NCI-H1092 treated with DMSO at 0.1 percent for 48 hours (cell line): ENCODE measurements around the gene POU2F1.
"Not testable (repeated sequence)": the region's sequence is repeated elsewhere in the genome, so short reads cannot be mapped to it uniquely, and the experiment has no call there.

ENCODE experiments used
- DNase-seq: peaks from one replicate; lab custom pipeline; 2025; lab: John Stamatoyannopoulos, UW

The POU2F1 gene

DNA sequence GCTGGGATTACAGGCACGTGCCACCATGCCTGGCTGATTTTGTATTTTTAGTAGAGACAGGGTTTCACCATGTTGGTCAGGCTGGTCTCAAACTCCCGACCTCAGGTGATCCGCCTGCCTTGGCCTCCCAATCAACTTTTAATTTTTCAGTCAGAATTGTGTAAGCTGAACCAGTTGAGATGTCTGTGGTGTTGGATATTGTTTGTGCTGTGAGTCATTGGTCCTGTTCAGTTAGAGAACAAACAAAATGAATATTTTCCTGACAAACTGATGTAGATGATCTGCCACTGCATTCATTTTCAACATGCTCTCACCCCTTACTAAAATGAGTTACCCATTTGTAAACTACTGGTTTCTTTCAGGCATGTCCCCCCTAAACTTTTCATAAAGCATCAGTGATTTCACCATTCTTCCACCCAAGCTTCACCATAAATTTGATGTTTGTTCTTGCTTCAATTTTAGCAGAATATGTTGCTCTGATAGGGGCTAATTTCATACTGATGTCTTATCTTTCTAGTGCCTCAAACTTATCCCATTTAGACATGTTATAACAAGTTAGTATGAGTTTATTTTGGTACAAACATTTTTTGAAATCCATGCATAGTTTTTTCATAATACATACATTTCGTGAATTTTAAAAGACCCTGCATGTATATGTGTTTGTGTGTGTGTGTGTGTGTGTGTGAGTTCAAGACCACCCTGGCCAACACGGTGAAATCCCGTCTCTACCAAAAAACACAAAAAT lies 15.2 kb upstream of the POU2F1 start:
- not testable (repeated sequence) for DNase-seq

DNA sequence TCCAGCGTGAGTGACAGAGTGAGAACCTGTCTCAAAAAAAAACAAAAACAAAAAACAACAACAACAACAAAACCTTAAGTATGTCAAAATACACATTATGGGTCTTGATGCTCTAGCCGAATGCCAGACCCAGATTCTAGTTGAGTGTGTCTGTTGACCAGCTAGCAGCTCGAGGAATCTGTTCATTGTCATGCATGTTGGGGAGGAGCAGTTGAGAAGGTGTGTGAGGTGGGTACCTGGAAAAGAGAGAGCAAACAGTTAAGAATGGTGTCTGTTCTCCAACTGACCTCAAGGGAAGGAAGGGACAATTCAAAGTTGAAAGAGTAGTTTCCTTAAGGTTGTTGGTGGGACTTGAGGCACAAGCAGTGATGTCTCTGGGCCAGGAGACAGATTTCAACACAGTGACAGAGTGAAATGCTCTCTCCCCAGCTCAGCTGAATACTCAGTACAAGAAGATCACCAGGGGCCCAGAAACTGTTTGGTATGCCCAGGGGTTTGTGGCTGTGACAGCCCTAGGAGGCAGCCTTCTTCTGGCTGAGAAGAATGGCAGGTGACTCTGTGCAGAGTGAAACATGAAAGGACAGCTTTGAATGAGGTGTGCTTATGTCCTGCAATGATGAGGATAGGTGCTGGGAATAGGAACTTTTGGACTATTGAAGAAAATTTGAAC lies 14.4 kb upstream of the POU2F1 start:
- DNase-seq, result no peak

DNA sequence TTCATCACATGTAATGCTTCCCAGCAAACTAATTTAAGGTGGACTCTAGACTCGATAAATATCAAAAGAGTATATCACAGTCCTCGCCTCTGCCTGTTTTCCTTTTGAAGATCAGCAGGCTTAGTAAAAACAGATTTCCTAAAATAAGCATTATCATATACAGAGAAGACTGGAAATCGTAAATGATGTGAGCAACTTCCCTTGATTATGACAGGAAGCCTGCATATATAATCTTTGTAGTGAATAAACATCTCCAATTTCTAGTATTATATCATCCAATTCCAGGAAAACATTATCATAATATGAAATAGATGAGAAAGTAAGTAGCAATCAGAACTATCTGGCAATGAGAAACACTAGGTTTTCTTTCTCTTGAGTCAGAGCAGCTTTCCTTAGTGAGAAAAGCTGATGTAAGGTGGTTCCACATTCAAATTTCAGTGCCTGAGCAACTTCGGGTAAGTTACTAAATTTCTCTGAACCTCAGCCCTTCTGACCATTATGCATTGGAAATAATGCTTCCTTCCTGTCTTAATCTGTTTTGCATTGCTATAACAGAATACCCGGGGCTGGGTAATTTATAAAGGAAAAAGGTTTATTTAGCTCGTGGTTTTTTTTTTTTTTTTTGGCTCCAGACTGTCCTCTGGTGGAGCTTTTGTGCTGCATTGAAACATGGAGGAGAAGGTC lies 12.6 kb upstream of the POU2F1 start:
- no peak for DNase-seq

DNA sequence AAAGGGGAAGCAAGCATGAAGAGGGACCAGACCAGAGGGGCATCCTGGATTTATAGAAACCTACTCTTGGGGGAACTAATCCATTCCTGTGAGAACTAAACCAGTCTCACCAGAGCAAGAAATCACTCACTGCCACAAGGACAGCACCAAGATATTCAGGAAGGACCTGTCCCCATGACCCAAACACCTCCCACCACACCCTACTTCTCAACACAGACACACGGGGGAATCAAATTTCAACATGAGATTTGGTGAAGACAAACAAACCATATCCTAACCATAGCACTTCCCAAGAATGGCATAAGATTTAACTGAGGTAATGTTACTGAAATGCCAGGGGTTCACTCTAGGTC lies 12.1 kb upstream of the POU2F1 start:
- DNase-seq, result no peak

DNA sequence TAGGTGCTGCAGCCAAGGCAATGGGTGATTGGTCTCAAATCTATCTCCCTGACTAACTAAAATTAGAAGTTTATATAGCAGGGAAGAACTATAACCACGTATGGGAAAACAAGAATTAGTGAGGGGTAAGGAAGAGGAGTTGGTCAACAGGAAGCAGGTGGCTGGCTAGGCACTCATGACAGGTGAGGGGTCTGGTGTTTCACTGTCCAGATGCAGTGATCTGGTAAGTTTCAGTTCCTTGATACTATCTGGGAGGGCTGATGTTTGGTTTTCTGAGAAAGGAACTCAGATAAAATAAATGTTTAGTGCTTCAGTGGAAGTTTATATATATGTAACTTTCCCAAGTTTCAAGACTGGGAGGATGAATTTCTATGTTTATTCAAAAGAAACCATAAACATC lies 11.6 kb upstream of the POU2F1 start:
- DNase-seq, result no peak

DNA sequence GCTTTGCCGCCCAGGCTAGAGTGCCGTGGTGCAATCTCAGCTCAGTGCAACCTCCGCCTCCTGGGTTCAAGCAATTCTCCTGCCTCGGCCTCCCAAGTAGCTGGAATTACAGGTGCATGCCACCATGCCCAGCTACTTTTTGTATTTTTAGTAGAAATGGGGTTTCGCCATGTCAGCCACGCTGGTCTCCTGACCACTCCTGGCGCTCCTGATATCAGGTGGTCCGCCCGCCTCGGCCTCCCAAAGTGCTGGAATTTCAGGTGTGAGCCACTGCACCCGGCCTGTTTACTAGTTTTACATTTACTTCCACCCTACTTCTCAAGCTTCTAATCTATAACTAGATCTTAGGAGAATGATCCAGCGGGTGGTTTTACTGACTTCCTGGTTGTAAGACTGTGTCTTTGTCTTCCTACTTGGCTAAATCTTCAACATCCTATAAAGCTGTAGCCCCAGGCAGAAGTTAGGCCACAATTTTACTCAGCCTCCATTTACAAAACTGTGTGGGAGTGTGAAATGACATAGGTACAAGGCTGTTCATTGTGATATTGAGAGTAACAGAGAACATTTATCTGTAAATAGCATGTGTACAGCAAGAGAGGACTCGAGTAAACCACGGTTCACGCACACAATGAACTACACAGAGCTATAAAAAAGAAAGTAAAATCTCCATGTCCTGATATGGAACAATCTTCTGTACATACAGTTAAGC lies 9.6 kb upstream of the POU2F1 start:
- no peak for DNase-seq

DNA sequence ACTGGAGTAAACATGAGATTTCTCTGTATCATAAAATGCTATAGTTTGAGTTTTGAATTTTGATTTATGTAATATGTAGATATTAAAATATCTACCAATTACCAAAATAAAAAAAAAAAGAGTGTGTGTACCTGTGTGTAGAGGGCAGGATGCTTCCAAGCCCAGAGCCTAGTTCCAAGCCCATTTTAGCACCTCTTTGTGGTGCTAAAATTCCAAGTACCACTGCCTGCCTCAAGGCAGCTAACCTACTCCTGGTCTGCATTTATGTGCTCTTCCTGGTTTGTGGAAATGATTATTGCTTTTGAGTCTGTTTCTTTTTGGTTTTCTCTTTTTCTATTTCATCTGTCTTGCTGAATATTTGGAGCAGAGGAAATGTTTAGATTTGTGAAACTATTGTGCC lies 8.7 kb upstream of the POU2F1 start:
- DNase-seq, result no peak

DNA sequence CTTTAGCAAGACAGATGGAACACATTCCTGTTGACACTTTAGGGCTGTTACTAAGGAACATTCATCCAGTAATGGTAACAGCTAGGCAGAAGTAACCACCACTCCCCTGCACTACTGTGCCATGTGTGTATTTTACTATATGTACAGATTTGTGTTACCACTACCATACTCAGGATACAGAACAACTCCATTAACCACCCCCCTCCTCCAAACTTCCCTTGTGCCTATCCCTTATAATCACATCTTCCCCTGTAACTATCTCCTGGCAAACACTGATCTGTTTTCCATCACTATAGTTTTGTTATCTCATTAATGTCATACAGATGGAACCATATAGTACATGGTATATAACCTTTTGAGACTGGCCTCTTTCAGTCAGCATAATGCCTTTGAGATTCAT lies 3.9 kb upstream of the POU2F1 start:
- DNase-seq, result no peak

DNA sequence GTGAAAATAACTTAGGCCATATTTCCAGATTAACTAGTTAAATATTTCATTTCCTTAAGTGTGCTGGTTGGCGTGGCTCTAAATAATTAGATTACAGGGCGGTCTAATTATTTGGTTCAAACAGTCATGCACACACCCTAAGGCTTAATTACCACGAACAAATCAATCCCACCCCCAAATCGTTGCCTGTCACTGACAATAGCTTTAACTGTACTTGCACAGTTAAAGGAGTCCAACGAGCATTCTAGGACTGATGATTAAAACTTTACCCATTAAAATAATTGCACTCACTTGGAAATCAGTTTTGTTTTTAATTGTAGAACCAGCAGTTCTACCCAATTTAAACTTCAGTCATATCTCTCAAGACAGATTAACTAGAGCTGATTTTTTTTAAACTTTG lies 1.5 kb upstream of the POU2F1 start:
- DNase-seq, result peak; percentile 42

DNA sequence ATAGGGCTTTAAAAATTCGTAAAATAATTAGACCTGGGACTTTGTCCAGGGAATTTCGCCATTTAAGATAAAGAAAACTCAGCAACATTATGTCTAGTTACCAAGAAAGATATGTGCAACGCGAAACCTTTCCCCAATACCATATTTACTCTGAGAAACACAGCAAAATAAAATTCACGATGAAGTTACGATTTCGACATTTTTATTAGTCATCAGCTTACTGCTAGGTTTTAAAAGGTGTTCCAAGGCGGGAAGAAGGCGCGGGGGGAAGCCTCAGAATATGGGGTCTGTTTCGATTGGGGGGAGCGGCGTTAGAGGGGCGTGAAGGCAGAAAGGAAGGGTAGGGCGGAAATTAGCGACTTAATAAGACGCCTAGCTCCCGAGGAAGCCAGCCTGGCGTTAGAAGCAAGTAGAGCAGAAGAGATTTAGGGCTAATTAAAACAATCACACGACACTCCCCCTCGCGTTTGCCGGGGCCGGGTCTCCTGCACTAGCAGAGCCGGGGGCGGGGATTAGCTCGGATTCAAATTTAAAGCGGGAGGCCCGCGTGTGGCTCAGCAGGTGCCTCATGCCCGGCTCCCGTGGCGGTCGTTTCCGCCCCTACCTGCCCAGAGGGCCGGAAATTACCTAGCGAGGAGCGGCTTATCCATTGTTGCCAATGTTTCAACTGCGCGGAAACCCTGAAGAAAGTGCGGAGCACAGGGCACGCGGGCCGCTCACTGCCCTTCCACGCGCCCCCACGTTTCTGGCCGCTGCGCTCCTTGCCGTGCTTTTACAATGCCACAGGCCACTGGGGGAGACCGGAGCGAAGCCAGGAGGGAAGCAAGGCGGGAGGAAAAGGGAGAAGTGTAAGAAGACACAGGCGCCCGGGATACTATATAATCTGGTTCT lies 795 bp upstream of the POU2F1 start:
- DNase-seq, result peak; percentile 94

DNA sequence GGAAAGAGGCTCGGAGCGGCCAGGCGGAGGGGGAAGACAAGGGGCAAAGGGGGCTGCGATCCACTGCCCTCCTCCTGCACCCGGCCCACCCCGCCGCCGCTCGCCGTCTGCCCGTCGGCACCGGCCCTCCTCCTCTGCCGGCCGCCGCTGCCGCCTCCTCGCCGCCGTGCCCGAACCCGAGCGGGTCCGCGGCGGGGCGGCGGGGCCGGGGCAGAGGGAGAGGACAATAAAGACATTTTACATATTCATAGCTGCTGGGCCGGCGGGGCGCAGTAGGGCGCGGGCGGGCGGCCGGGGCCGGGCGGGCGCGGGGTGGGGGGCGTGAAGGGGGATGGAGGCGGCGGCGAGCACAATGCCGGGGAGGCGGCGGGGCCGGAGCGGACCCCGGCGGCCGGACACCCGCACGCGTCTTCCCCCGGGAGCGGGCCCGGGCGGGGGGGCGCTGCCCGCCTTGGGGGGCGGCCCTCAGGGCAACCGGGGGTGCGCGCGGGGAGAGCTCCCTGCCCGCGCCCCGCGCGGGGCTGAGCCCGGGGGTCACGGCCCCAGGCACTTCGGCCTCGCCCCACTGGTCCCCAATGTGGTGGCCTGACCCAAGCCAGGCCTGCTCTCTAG lies 546 bp downstream of the POU2F1 start:
- DNase-seq, result no peak

DNA sequence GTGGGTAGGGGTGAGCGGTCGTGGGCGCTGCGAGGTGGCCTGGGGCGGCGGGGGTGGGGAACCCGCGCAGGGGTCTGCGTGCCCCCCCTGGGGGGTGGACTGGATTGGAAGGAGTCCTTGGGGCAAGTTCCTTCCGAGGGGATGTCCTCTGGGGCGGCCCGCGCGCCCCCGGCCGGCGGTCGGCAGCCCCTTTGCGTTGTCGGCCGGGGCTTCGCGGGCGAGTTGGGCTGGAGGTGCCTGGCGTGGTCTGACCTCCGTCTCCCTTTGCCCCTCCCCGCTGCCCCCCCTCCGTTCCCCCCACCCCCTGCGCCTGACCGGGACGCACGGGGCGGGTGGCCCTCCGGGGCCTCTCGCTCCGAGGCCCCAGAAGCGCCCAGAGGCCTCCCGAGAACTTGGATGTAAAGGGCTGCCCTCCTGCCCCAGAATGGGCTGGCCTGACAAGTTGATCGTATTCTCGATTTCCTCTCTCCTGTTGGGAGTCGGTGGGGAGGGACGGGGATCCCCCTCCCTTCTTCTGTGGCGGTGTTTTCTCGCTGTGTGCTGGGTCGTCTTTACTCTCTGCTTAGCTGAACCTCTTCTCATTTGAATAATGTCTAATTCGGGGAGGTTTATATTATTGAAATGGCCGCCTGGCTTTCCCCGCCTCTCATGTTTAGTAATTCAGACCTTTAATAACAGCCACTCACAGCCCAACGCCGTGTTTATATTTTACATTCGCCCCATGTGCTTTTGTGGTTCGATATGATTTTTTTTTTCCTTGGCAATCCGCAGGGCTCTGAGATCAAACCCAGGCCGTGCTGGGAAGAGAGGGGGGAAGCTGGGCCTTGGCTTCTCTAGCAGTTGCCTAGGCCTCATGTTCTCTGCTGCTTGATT lies 1.3 kb downstream of the POU2F1 start:
- DNase-seq, result peak; percentile 61

DNA sequence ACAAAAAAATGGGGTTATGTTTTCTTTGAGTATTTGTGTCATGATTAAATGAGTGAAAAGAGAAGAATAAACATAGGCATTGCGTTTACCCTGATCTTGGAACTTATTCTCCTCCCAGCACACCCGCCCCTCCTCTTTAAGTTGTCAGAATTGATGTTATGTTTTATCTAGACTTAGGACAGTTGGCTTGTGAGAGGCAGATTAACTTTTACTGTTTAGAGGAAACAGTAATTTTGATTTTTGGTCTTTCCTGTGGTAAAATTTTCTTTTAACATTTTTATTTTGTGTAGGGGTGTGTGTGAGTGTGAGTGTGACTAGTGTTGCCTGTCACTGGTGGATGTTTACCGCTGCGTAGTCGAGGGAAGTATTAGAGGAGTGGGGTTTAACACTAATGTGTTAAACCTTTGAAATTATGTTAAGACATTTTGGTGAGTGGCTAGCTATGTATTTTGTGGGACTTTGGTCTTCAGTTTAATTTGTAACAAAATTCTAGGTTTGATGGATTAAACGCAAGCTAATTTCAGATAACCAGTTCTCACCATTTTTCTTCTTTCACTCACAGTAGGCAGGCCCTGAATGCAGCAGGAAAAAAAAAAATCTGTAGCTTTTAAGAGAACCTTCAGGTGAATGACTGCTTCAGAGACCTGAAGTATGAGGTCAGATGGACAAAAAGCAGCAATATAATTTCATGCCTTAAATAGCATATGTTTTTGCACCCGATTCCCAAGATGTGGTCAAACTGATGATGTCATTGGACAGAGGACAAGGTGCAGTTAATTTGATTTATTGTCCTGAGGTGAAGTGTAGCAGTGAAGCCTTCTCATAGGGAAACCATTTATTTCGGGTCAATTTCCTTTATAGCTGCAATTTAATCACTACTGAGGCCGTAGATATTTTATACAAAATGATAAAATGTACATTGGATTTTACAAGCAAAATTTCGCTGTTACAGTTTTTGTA lies 2.7 kb downstream of the POU2F1 start:
- DNase-seq, result no peak

DNA sequence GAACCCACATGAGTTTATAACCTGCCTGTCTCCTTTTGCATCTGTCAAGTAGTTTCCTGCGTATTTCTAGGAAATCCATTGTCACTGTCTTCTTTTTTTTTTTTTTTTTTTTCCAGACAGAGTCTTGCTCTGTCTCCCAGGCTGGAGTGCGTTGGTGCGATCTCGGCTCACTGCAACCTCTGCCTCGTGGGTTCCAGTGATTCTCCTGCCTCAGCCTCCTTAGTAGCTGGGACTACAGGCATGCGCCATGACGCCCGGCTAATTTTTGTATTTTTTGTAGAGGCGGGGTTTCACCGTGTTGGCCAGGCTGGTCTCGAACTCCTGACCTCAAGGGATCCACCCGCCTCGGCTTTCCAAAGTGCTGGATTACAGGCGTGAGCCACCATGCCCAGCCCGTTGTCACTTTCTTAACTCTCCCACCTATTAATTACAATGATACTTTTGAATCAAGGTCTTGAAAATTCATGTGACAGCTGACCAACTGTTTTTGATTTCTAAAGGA lies 4.1 kb downstream of the POU2F1 start:
- DNase-seq, result not testable (repeated sequence)

DNA sequence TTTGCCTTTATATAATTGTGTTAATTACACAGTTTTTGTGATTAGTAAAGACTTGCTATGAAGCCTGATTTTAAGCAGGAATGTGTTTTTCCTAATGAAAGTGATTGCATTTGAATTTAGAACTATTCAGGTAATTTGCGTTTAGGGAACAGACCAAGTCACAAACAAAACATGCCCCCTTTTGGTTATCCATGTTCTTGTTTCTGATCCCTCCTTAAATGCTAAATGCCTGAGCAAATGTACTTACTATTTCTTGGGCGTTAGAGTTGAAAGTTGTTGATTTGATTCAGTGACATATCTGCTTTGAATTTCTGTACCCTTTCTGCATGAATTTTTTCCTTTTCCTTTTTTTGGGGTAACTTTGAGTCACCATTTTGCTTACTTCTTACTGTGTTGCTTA lies 5.2 kb downstream of the POU2F1 start:
- DNase-seq, result no peak

DNA sequence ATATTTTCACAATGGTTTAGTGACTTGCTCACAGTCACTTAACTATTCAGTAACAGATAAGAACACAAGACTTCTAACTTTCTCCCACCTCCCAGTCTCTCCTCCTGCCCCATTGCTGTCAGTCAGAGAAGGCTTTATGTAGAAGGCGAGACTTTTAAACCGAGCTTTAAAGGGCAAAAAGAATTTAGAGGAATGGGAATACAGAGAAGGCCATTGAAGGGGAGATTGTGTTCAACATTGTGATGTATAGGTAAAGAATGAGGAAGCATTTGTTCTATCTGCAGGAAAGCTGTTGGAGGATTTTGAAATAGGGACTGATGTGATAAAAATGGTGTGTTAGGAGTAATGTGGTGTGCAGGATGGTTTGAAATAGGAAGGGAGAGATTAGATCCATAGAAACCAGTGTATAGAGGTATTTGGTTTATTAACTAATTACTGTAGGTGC lies 7.3 kb downstream of the POU2F1 start:
- DNase-seq, result no peak

DNA sequence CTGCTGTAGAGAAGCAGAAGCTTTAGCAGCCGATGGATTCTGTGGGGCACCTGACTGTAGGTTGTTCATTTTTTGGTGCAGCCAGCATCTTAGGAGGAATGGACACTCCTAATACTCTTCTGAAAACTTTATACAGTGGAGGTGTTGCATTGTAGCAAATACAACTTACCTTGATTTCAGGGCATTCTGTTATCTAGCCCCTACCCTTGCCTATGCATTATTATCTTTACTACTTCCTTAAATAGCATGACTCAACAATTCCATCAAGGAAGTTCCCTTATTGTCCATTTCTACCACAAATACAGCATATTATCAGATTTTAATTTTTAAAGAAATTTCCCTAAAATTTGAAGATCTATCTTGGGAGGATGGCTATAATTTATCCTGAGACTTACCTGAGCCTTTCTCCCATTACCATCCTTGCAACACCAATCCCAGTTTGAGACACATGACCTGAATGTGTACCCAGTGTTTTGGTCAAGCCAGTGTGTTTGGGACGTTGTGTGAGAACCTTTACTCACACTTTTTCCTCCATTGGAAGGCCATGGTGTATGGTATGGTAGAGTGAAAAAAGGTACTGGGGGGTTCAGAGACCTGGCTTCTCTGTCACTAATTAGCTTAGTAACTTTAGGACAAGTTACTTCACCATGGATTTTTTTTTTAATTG lies 9.2 kb downstream of the POU2F1 start:
- DNase-seq, result no peak

DNA sequence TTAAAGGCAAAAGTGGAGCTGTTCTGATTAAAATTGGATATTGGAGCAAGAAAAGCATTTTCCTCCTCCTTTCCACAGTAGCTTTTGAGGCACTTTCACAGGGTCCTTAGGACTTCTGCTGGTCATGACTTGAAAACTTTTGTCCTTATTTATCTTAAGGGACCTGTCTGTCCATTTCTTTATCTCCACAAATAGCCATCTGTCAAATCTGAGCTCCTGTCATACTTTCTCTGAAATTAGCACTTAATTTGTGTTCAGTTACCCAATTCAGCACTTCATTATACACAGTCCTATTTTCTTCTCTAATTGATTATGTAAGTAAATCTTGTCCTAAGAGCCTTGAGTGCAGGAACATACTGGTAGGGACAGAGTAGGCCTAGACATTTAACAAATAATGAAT lies 9.8 kb downstream of the POU2F1 start:
- DNase-seq, result no peak
